DMS 273 treated with DMSO at 0.1 percent for 48 hours (cell line): ENCODE results near the gene MED9.

Source experiments
- DNase-seq: peaks from one replicate; lab custom pipeline; 2025; lab: John Stamatoyannopoulos, UW

Gene MED9

GRCh38 chr17:17491546-17491988 lies 14.8 kb downstream of the MED9 start:
- DNase-seq = no peak

- no peak for DNase-seq
These were observed 15.3 kb downstream of the MED9 start for GRCh38 chr17:17492085-17492484.

GRCh38 chr17:17492571-17492970 lies 15.8 kb downstream of the MED9 start:
- DNase-seq = no peak

DNA sequence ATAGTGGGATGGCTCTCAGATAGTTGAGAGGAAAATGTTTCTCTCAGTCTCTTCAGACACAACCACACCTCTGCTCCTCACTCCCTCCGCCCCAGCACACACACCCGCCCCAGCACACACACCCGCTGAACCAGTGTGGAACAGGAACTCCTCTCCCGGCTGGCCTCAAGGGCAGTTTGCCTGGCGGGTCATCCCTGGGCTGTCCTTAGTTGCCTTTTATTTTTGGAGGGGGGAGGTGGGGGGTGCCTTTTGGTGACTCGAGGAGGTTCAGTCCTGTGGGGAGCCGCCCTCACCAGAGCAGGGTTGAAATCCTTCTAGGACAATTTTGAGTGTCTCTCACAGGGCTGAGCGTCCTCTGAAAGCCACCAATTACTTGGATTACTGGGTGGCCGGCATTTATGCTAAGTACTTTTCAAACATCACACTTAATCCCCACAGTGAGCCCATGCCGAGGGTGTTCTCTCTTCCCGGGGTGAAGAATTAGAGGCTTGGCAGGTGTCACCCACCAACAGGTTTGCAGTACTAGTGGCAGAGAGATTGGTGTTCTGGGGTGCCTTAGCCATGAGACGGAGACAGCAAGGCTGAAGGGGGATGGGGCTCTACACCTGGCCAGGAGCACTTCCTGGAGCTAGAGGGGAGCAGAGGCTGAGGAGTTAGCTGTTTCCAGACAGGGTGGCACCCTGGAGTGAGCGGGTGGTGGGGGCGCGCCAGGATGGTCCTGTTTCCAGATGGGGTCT lies 16.6 kb downstream of the MED9 start:
- DNase-seq = no peak

- DNase-seq = no peak
These were observed 17.2 kb downstream of the MED9 start for GRCh38 chr17:17493986-17494466.

DNA sequence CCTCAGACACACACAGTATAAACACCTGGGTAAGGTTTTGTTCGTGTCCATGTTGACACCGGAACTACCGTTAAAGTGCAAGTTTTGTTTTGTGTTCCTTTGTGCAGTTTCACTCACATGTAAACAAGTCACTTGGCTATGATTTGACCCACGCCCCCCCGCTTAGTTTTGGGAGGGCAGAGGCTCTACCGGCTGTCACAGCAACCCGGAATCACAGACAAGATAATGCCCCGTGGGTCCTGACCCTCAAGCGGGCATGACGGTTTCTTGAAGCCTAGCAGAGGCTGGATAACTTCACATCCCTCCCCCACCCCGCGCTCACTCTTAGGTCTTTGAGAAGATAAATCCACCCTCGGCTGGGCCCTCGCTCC lies 17.7 kb downstream of the MED9 start:
- no peak for DNase-seq

DNA sequence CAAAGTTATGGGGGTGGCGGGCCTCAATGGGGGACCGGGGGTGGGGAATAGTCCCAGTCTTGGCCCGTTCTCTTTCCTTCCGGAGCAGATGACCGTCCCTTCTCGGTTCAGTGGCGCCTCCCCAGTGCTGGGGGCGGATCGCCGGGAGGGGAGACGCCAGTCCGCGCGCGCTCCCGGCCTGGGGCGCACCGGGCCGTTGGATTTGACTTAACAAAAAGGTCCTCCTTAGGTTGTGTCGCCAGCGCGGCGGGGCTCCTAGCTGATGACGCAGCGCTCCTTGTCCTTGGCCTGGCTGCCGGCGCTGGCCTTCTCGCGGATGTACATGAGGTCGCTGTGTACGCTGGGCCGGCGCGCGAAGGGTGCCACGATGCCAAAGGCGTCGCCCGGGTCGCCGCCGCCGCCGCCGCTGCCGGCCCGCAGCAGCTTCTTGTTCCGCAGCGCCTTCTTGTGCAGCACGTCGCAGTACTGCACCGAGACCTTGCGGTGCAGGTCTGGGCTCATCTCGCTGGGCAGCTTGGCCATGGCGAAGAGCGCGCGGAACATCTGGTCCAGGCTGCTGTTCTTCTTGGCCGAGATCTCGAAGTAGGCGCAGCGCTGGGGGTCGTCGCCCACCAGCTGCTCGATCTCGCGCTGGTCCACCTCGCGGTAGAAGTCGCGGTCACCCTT lies 18.2 kb downstream of the MED9 start:
- peak; percentile 6 for DNase-seq

DNA sequence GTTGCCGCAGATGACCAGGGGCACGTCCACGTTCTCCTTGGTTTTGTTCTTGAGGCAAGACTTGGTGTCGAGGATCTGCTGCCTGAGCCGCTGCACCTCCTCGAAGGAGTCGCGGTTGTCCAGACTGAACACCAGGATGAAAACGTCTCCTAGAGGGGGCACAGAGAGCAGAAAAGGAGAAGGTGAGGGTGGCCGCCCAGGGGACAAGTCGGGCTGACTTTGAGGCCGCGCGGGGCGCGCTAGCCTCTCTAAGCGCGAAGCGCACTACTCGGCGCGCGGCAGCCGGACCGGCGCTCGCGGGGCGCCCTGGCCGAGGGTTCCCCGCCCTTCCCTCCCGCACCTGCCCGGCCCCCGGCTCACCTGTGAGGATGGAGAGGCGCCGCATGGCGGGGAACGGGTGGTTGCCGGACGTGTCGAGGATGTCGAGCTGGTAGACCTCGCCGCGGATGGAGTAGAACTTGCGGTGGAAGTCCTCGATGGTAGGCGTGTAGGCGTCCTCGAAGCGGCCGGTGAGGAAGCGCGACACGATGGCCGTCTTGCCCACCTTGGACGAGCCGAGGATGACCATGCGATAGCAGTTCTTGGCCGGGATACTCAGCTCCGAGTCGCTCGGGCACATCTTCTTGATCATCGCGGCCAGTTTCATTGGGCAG lies 18.9 kb downstream of the MED9 start:
- DNase-seq = no peak

- peak; percentile 35 for DNase-seq
These were observed 19.6 kb downstream of the MED9 start, which contains the start of gene RASD1 for GRCh38 chr17:17496189-17497064. Gene RASD1 (minus strand): TSS chr17:17496395. CDS start chr17:17496181, 214 bp downstream.

GRCh38 chr17:17497065-17497844 lies 20.5 kb downstream of the MED9 start:
- DNase-seq = no peak

- DNase-seq = no peak
These were observed 21.2 kb downstream of the MED9 start for GRCh38 chr17:17497845-17498520.

DNA sequence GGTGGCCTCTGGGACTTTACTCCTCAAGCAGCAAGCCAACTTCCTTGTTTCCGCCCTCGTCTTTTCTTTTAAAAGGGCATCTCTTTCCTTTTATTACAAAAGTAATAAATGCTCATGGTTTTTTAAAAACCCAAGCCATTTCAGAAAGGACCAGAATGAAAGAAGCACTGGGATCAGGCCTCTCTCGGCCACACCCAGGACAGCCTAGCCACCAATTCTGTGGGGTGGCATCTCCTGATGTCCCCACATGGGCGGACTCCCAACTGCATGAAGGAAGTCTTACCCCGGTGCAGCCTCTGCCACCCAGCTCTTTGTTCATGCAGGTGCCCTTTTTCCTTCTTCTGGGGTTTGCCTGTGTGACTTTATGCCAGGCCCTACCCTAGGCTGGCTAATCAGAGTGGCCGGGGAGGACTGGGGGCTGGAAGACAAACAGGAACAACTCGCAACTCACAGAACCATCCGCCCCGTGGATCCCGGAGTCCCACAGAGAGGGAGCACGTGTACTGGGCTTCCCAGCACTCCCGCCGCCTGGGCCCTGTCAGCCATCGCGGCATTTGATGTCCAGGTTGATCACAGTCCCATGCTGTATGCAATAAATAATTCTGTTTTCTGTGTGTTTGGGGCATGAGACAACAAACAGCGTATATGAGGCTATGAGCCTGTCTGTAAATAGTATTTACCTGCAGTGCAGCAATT lies 22.0 kb downstream of the MED9 start:
- DNase-seq = no peak

- DNase-seq = no peak
These were observed 22.8 kb downstream of the MED9 start for GRCh38 chr17:17499402-17500145.

- no peak for DNase-seq
These were observed 24.3 kb downstream of the MED9 start for GRCh38 chr17:17500999-17501605.

- DNase-seq = no peak
These were observed 26.2 kb downstream of the MED9 start for GRCh38 chr17:17502741-17503565.

DNA sequence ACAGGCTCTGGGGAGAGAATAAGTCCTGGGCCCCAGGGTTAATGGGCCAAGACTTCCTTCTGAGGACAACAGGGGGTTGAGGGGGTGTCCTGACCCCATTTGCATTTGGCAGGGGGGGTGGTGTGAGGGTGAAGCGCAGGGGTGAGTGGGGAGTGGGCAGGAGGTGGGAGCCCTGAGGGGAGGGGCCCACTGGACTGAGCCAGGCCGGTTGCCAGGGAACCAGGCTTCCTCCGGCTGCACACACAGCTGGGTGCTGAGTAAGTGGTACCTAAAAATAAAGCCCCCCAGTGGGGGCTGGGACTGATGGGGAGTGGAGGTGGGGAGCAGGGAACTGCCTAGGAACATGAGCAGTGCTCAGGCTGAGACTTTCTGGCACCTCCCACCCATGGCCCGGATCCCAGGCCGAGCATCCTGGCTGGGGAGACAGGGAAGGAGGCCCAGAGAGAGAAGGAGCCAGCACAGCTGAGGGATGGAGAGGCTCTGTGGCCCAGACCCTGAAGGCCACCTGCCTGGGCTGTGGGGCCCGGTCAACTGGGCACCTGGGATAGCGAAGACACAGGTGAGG lies 26.8 kb downstream of the MED9 start:
- DNase-seq = no peak

DNA sequence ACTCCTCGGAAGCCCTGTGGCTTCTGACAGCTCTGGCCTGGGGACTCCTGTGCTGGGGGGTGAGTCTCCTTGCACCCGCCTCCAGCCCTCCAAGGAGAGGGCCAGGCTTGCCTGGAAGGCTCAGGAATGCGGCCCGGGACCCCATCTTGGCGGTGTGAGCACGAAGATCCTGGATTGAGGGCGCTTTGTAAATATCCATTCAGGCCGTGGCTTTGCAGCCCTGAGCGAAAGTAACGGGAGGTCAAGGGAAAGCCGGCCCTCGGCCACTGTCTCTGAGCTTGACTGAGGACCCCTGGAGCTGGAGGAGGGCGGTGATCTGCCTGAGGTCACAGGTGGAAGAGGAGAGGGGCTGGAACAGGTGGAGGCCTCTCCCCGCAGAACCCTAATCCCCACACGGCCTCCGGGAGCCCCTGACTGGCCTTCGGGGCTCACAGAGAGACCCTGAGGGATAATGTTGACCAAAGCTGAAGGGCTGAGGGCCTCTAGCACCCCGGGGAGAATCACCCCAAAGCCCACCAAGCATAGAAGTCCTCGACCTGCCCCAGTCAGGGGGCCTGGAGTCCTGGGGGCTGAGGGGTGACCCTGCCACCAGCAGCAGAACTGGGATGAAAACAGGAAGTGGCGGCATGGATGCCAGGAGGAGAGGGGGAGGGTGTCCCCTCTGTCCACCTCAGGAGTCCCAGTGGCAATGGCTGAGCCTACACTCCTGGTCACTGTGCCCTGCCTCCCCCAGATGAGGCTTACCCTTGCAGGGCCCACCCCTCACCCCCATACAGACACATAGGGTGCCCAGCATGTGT lies 27.7 kb downstream of the MED9 start:
- no peak for DNase-seq
